HAP-1 (cell line): ENCODE results near the gene JAK1.
A peak's percentile ranks its signal among the peaks of the same experiment; 100 is the strongest.
"Not testable (repeated sequence)": the region's sequence is repeated elsewhere in the genome, so short reads cannot be mapped to it uniquely, and the experiment has no call there.

Source experiments
- DNase-seq, 2 experiments: peaks; one replicate each; pipeline ENCODE4 v3.0.0-alpha.2; 2016 to 2020; ENCODE audit warnings: low spot score in 2 of 2
- H3K27me3 ChIP-seq: fragments of 250-450 bp; sonication (Bioruptor Pico); 2 replicates; pipeline ENCODE4 v1.5.1; 2020; ENCODE audit warnings: low read depth, mild to moderate bottlenecking, moderate library complexity
- H3K36me3 ChIP-seq: fragments of 250-450 bp; sonication (Bioruptor Pico); replicated peaks from 2 replicates; pipeline ENCODE4 v1.5.1; 2020; ENCODE audit warnings: mild to moderate bottlenecking
- H3K4me1 ChIP-seq: fragments of 250-450 bp; sonication (Bioruptor Pico); 2 replicates; pipeline ENCODE4 v1.5.1; 2020; ENCODE audit warnings: mild to moderate bottlenecking
- H3K4me3 ChIP-seq: fragments of 250-450 bp; sonication (Bioruptor Pico); 2 replicates; pipeline ENCODE4 v1.5.1; 2020; ENCODE audit warnings: mild to moderate bottlenecking, moderate library complexity
- H3K9me3 ChIP-seq: fragments of 250-450 bp; sonication (Bioruptor Pico); 2 replicates; pipeline ENCODE4 v1.5.1; 2020; ENCODE audit warnings: mild to moderate bottlenecking, moderate library complexity
- in situ Hi-C: fragments of 300-500 bp; cut with MboI; formaldehyde crosslinking; loops from 3 replicates; pipeline ENCODE4 v1.14.3; 2020; ENCODE audit warnings: low sequenced_read_pairs, inconsistent platforms, mixed read lengths

JAK1 gene

GRCh38 chr1:64966158-64966971 lies at the start of gene JAK1:
Gene JAK1 (minus strand): TSS chr1:64966549. CDS start chr1:64886264, 80,285 bp downstream.
- Histone ChIP-seq H3K4me3 (peak within 1 kb of the TSS; percentile 59), H3K36me3 (no peaks in the 10 kb centered on the region; the same call in 1 of the 2 replicates), H3K27me3 (no peaks in the 10 kb centered on the region), H3K9me3 (no peaks in the 10 kb centered on the region), H3K4me1 (peaks cover 13% of the 10 kb centered on the region)
- in situ Hi-C loops = no loop called here
- peak; percentile 63 to 91 for DNase-seq

- Histone ChIP-seq H3K27me3 (no peaks in the 10 kb centered on the region), H3K9me3 (no peaks in the 10 kb centered on the region), H3K4me3 (no peak overlapping the region), H3K36me3 (no peaks in the 10 kb centered on the region), H3K4me1 (no peaks in the 10 kb centered on the region)
- DNase-seq = no peak
- in situ Hi-C loops = no loop called here
Observed at GRCh38 chr1:65014321-65014720, 48.0 kb upstream of the JAK1 start.

- H3K9me3 ChIP-seq = no peaks in the 10 kb centered on the region
- no peaks in the 10 kb centered on the region for H3K4me1 ChIP-seq
- in situ Hi-C loops = no loop called here
- H3K36me3 ChIP-seq = no peaks in the 10 kb centered on the region
- no peak for DNase-seq
- H3K27me3 ChIP-seq = no peaks in the 10 kb centered on the region
- no peak overlapping the region for H3K4me3 ChIP-seq
Observed at GRCh38 chr1:65011983-65012382, 45.6 kb upstream of the JAK1 start.

GRCh38 chr1:65009724-65010420 lies 43.5 kb upstream of the JAK1 start:
- no peak for DNase-seq
- Histone ChIP-seq H3K27me3 (no peaks in the 10 kb centered on the region; the same call in 1 of the 2 replicates), H3K36me3 (no peaks in the 10 kb centered on the region), H3K4me3 (no peak overlapping the region), H3K9me3 (no peaks in the 10 kb centered on the region), H3K4me1 (no peaks in the 10 kb centered on the region)
- in situ Hi-C loops = no loop called here

GRCh38 chr1:65009176-65009575 lies 42.8 kb upstream of the JAK1 start:
- Histone ChIP-seq H3K36me3 (no peaks in the 10 kb centered on the region), H3K4me3 (no peak overlapping the region), H3K9me3 (no peaks in the 10 kb centered on the region), H3K27me3 (no peaks in the 10 kb centered on the region; the same call in 1 of the 2 replicates), H3K4me1 (no peaks in the 10 kb centered on the region)
- in situ Hi-C loops = no loop called here
- no peak for DNase-seq

- no peak for DNase-seq
- Histone ChIP-seq H3K9me3 (no peaks in the 10 kb centered on the region), H3K27me3 (no peaks in the 10 kb centered on the region; the same call in 1 of the 2 replicates), H3K4me1 (peaks cover 3% of the 10 kb centered on the region; the same call in 1 of the 2 replicates), H3K36me3 (no peaks in the 10 kb centered on the region), H3K4me3 (no peak overlapping the region)
- in situ Hi-C loops = no loop called here
Observed at GRCh38 chr1:65006806-65007205, 40.5 kb upstream of the JAK1 start.

- Histone ChIP-seq H3K4me3 (peak overlapping the region; percentile 41), H3K27me3 (no peaks in the 10 kb centered on the region; the same call in 1 of the 2 replicates), H3K36me3 (no peaks in the 10 kb centered on the region), H3K4me1 (peaks cover 3% of the 10 kb centered on the region; the same call in 1 of the 2 replicates), H3K9me3 (no peaks in the 10 kb centered on the region)
- in situ Hi-C loops = no loop called here
- no peak for DNase-seq
Observed at GRCh38 chr1:65003316-65003664, 36.9 kb upstream of the JAK1 start.

- peaks cover 3% of the 10 kb centered on the region; the same call in 1 of the 2 replicates for H3K4me1 ChIP-seq
- H3K27me3 ChIP-seq = no peaks in the 10 kb centered on the region; the same call in 1 of the 2 replicates
- H3K36me3 ChIP-seq = no peaks in the 10 kb centered on the region
- peak; percentile 15 to 65 for DNase-seq
- no peaks in the 10 kb centered on the region for H3K9me3 ChIP-seq
- H3K4me3 ChIP-seq = peak overlapping the region; percentile 41
- in situ Hi-C loops = no loop called here
Observed at GRCh38 chr1:65002508-65003315, 36.4 kb upstream of the JAK1 start.

GRCh38 chr1:65002156-65002507 lies 35.8 kb upstream of the JAK1 start:
- Histone ChIP-seq H3K36me3 (no peaks in the 10 kb centered on the region), H3K9me3 (no peaks in the 10 kb centered on the region), H3K4me3 (peak overlapping the region; percentile 41), H3K27me3 (no peaks in the 10 kb centered on the region; the same call in 1 of the 2 replicates), H3K4me1 (peaks cover 3% of the 10 kb centered on the region; the same call in 1 of the 2 replicates)
- DNase-seq = no peak
- in situ Hi-C loops = no loop called here

GRCh38 chr1:65001231-65001792 lies 35.0 kb upstream of the JAK1 start:
- DNase-seq = no peak
- Histone ChIP-seq H3K27me3 (no peaks in the 10 kb centered on the region; the same call in 1 of the 2 replicates), H3K4me3 (no peak overlapping the region), H3K9me3 (no peaks in the 10 kb centered on the region), H3K36me3 (no peaks in the 10 kb centered on the region), H3K4me1 (peaks cover 3% of the 10 kb centered on the region; the same call in 1 of the 2 replicates)
- in situ Hi-C loops = no loop called here

GRCh38 chr1:64998425-64998948 lies 32.1 kb upstream of the JAK1 start:
- H3K9me3 ChIP-seq, H3K4me3 ChIP-seq, H3K36me3 ChIP-seq, in situ Hi-C loops, DNase-seq, H3K4me1 ChIP-seq, H3K27me3 ChIP-seq: not testable (repeated sequence)

GRCh38 chr1:64996541-64997257 lies 30.4 kb upstream of the JAK1 start:
- Histone ChIP-seq H3K27me3 (no peaks in the 10 kb centered on the region), H3K4me1 (no peaks in the 10 kb centered on the region), H3K4me3 (no peak overlapping the region), H3K9me3 (no peaks in the 10 kb centered on the region), H3K36me3 (no peaks in the 10 kb centered on the region)
- in situ Hi-C loops = no loop called here
- no peak for DNase-seq

GRCh38 chr1:64995316-64995715 lies 29.0 kb upstream of the JAK1 start:
- Histone ChIP-seq H3K36me3 (no peaks in the 10 kb centered on the region), H3K27me3 (no peaks in the 10 kb centered on the region), H3K9me3 (no peaks in the 10 kb centered on the region), H3K4me3 (no peak overlapping the region), H3K4me1 (no peaks in the 10 kb centered on the region)
- DNase-seq = no peak
- in situ Hi-C loops = no loop called here
